Measurements from ENCODE around the gene CCDC50.

The CCDC50 gene

DNA sequence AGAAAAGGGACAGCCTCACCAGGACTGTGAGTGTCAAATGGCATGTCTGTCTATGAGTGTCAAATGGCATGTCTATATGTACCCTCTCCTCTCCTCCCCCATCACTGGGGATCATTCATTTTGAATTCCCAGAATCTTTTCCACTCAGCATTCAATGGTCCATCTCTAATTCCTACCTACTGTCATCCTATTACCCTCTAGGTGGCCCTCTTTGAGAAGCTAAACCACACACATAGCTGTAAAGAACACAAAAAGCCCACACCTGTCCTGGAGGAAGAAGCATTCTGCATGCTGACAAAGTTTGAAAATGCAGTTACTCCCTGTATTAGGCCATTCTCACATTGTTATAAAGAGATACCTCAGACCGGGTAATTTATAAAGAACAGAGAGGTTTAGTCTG is 85.5 kb downstream of the CCDC50 start (continued):
- TF ChIP-seq, protein P1, sequence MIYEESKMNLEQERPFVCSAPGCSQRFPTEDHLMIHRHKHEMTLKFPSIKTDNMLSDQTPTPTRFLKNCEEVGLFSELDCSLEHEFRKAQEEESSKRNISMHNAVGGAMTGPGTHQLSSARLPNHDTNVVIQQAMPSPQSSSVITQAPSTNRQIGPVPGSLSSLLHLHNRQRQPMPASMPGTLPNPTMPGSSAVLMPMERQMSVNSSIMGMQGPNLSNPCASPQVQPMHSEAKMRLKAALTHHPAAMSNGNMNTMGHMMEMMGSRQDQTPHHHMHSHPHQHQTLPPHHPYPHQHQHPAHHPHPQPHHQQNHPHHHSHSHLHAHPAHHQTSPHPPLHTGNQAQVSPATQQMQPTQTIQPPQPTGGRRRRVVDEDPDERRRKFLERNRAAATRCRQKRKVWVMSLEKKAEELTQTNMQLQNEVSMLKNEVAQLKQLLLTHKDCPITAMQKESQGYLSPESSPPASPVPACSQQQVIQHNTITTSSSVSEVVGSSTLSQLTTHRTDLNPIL (CRISPR knock-in tag; IDR thresholded peaks at IDR 0.05; ENCODE audit: low read depth) = no peak

DNA sequence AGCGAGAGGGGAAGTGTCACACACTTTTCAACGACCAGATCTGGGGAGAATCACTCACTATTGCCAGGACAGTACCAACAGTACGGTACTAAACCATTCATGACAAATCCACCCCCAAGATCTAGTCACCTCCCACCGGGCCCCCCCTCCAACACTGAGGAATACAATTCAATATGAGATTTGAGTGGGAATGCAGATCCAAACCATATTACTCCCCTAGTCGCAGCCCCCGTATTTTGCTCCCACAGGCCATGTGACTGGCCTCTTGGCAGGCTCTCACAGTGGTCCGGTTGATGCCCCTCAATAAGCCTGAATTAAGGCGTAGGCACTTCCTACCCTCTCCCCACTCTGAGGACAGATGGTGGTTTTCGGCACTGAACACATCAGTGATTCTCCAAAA is 86.4 kb downstream of the CCDC50 start:
- TF ChIP-seq, protein P2, sequence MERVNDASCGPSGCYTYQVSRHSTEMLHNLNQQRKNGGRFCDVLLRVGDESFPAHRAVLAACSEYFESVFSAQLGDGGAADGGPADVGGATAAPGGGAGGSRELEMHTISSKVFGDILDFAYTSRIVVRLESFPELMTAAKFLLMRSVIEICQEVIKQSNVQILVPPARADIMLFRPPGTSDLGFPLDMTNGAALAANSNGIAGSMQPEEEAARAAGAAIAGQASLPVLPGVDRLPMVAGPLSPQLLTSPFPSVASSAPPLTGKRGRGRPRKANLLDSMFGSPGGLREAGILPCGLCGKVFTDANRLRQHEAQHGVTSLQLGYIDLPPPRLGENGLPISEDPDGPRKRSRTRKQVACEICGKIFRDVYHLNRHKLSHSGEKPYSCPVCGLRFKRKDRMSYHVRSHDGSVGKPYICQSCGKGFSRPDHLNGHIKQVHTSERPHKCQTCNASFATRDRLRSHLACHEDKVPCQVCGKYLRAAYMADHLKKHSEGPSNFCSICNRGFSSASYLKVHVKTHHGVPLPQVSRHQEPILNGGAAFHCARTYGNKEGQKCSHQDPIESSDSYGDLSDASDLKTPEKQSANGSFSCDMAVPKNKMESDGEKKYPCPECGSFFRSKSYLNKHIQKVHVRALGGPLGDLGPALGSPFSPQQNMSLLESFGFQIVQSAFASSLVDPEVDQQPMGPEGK (CRISPR knock-in tag; IDR thresholded peaks at IDR 0.05; ENCODE audit: borderline replicate concordance) = no peak
- TF ChIP-seq ZFP3 (CRISPR knock-in tag; IDR thresholded peaks at IDR 0.05) (no peak), ESRRG (CRISPR knock-in tag; IDR thresholded peaks at IDR 0.05) (no peak)
- ATAC-seq = no peak

DNA sequence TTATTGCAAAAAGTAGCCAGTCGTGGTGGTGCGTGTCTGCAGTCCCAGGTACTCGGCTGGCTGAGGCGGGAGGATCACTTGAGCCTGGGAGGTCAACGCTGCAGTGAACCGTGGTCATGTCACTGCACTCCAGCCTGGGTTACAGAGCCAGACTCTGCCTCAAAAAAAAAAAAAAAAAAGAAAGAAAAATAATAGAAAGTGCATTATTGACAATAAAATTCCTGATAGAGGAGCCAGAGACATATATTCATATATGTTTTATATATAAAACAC is 88.2 kb downstream of the CCDC50 start:
- no peak for ATAC-seq
- TF ChIP-seq ZC3H10 (CRISPR knock-in tag; IDR thresholded peaks at IDR 0.05) (no peak), ZFP3 (CRISPR knock-in tag; IDR thresholded peaks at IDR 0.05) (no peak), ESRRG (CRISPR knock-in tag; IDR thresholded peaks at IDR 0.05) (no peak), TOX (CRISPR knock-in tag; IDR thresholded peaks at IDR 0.05; ENCODE audit: borderline replicate concordance) (no peak), PPARA (CRISPR knock-in tag; IDR thresholded peaks at IDR 0.05; ENCODE audit: borderline replicate concordance) (no peak), ZNF70 (CRISPR knock-in tag; IDR thresholded peaks at IDR 0.05) (no peak), CSDC2 (CRISPR knock-in tag; IDR thresholded peaks at IDR 0.05) (no peak), SNAI2 (CRISPR knock-in tag; IDR thresholded peaks at IDR 0.05) (no peak), ISL1 (CRISPR knock-in tag; IDR thresholded peaks at IDR 0.05) (no peak), GLIS3 (CRISPR knock-in tag; IDR thresholded peaks at IDR 0.05) (no peak), ARNTL (CRISPR knock-in tag; IDR thresholded peaks at IDR 0.05; ENCODE audit: borderline replicate concordance, low read depth) (no peak), ZFP30 (CRISPR knock-in tag; IDR thresholded peaks at IDR 0.05) (no peak), ZNF565 (CRISPR knock-in tag; conservative IDR thresholded peaks at IDR 0.05; ENCODE audit: low read depth) (no peak)
- TF ChIP-seq, protein P3, sequence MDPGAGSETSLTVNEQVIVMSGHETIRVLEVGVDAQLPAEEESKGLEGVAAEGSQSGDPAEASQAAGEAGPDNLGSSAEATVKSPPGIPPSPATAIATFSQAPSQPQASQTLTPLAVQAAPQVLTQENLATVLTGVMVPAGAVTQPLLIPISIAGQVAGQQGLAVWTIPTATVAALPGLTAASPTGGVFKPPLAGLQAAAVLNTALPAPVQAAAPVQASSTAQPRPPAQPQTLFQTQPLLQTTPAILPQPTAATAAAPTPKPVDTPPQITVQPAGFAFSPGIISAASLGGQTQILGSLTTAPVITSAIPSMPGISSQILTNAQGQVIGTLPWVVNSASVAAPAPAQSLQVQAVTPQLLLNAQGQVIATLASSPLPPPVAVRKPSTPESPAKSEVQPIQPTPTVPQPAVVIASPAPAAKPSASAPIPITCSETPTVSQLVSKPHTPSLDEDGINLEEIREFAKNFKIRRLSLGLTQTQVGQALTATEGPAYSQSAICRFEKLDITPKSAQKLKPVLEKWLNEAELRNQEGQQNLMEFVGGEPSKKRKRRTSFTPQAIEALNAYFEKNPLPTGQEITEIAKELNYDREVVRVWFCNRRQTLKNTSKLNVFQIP (CRISPR knock-in tag; IDR thresholded peaks at IDR 0.05; ENCODE audit: borderline replicate concordance, low read depth) = no peak
- TF ChIP-seq, protein P2 (CRISPR knock-in tag; IDR thresholded peaks at IDR 0.05; ENCODE audit: borderline replicate concordance) = no peak

DNA sequence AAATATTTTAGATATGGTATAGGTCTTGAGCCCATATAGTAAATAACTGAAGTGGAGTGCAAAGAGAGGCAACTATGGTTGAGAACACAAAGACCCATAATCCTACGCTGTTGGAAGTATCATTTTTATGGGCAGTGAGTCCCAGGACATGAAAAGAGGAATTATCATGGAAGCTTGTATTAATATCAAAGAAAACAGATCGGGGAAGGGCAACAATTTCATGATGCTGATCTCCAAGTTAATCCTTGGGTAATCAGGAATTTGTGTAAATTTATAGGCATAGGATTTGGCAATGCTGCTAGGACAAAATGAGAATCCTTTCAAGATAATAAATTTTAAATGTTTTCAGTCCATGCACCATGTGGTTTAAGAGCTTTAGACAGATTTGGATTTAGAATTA is 91.6 kb downstream of the CCDC50 start:
- ATAC-seq = no peak
- TF ChIP-seq ZFP3 (CRISPR knock-in tag; IDR thresholded peaks at IDR 0.05) (no peak), GLIS3 (CRISPR knock-in tag; IDR thresholded peaks at IDR 0.05) (no peak), ZC3H10 (CRISPR knock-in tag; IDR thresholded peaks at IDR 0.05) (no peak), SNAI2 (CRISPR knock-in tag; IDR thresholded peaks at IDR 0.05) (no peak), ISL1 (CRISPR knock-in tag; IDR thresholded peaks at IDR 0.05) (no peak), TCF4 (CRISPR knock-in tag; IDR thresholded peaks at IDR 0.05; ENCODE audit: borderline replicate concordance) (no peak)
- TF ChIP-seq, protein P3 (CRISPR knock-in tag; IDR thresholded peaks at IDR 0.05; ENCODE audit: borderline replicate concordance, low read depth) = no peak
- TF ChIP-seq, protein P4, sequence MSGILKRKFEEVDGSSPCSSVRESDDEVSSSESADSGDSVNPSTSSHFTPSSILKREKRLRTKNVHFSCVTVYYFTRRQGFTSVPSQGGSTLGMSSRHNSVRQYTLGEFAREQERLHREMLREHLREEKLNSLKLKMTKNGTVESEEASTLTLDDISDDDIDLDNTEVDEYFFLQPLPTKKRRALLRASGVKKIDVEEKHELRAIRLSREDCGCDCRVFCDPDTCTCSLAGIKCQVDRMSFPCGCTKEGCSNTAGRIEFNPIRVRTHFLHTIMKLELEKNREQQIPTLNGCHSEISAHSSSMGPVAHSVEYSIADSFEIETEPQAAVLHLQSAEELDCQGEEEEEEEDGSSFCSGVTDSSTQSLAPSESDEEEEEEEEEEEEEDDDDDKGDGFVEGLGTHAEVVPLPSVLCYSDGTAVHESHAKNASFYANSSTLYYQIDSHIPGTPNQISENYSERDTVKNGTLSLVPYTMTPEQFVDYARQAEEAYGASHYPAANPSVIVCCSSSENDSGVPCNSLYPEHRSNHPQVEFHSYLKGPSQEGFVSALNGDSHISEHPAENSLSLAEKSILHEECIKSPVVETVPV (CRISPR knock-in tag; IDR thresholded peaks at IDR 0.05) = no peak
- TF ChIP-seq, protein P2 (CRISPR knock-in tag; IDR thresholded peaks at IDR 0.05; ENCODE audit: borderline replicate concordance) = no peak

All from SK-N-SH treated with all-trans-retinoic acid at 6 μM for 48 hours (cell line).